Adrenal gland (tissue), 5 donors: ENCODE results near the gene SLC25A21.

Experiments
- CTCF ChIP-seq, 6 experiments: fragments of 450-650 bp in 4 of 6; fragments of 200-600 bp in 2 of 6; sonication (generic) in 1 of 6; IDR thresholded peaks; 1 replicate in 5 of 6; 2 replicates in 1 of 6; pipeline versions ENCODE4 v1.5.1 to v1.8.0; 2016 to 2021; ENCODE audit warnings: antibody characterized with exemption in 6 of 6, mild to moderate bottlenecking in 2 of 6, moderate library complexity in 1 of 6
- POLR2A ChIP-seq, 2 donors: fragments of 450-650 bp; IDR thresholded peaks; one replicate each; pipeline ENCODE4 v1.6.1; 2017; ENCODE audit warnings: antibody characterized with exemption in 2 of 2, mild to moderate bottlenecking in 2 of 2, moderate library complexity in 1 of 2
- donor health status: DM: no; HTN: no; CAD: no.

- TF ChIP-seq POLR2A (IDR thresholded peaks at IDR 0.05) (no peak), CTCF (IDR thresholded peaks at IDR 0.05) (no peak)
These were observed 471.3 kb downstream of the SLC25A21 start for GRCh38 chr14:36701132-36701531.
